Left lung (tissue), 10 donors: Measurements from ENCODE around the gene GSN. TPM values are rescaled to one million over a fixed set of nuclear protein-coding genes. Genes with fewer than 3 reads are reported as not detected.

Experiments used
- ATAC-seq: fragments of 200-7000 bp; cut with Tn5 transposase; one replicate; pipeline ENCODE4 v1.9.1; 2020; ENCODE audit warnings: moderate library complexity
- DNase-seq, 4 donors: peaks; one replicate each; pipeline ENCODE4 v3.0.0-alpha.2; 2013 to 2020
- H3K27ac ChIP-seq, 2 donors: fragments of 200-600 bp; sonication (generic) in 1 of 2; one replicate each; pipeline versions ENCODE4 v1.5.0 to v1.8.0; 2020 to 2021
- H3K27me3 ChIP-seq, 2 donors: fragments of 200-600 bp; sonication (generic) in 1 of 2; one replicate each; pipeline versions ENCODE4 v1.5.0 to v1.8.0; 2020 to 2021
- H3K36me3 ChIP-seq, 2 donors: fragments of 200-600 bp; sonication (generic) in 1 of 2; one replicate each; pipeline versions ENCODE4 v1.5.0 to v1.8.0; 2020 to 2021
- H3K4me1 ChIP-seq, 2 donors: fragments of 200-600 bp; one replicate each; pipeline ENCODE4 v1.8.0; 2021
- H3K4me3 ChIP-seq, 2 donors: fragments of 200-600 bp; sonication (generic) in 1 of 2; one replicate each; pipeline versions ENCODE4 v1.5.0 to v1.8.0; 2020 to 2021; ENCODE audit warnings: mild to moderate bottlenecking in 1 of 2
- H3K9me3 ChIP-seq, 2 donors: fragments of 200-600 bp; sonication (generic) in 1 of 2; one replicate each; pipeline versions ENCODE4 v1.5.0 to v1.8.0; 2020 to 2021
- CTCF ChIP-seq, 2 donors: fragments of 200-600 bp; sonication (generic) in 1 of 2; IDR thresholded peaks; one replicate each; pipeline versions ENCODE4 v1.5.0 to v1.8.0; 2021; ENCODE audit warnings: antibody characterized with exemption in 2 of 2
- intact Hi-C, 2 donors: fragments of 100-400 bp; cut with DNase I; formaldehyde crosslinking; loops; one replicate each; pipeline versions ENCODE4 v1.11.2 to v1.14.2; 2022
- polyA plus RNA-seq, 6 donors: library from polyadenylated mRNA; unstranded; fragments of 120-200 nt; gene quantifications; one replicate each; pipeline ENCODE4 v1.2.1, GENCODE V29; 2013; ENCODE audit not compliant: insufficient read length in 6 of 6
- total RNA-seq, 2 donors: library from RNA; stranded (reverse); fragmentation: NEBNext Ultra II Directional; extraction: Animal tissue kit (Norgen Biotek cat#: 25700); gene quantifications; one replicate each; pipeline ENCODE4 v1.2.1, GENCODE V29; 2021
- donor health status: DM: no; HTN: yes; CAD: no.
- donor health status: DM: no; HTN: no; CAD: no.

GSN gene
- total and polyA plus RNA-seq, 8 donors = 43.0 to 485 (median 54.9) TPM

GRCh38 chr9:121227862-121228261 lies 40.1 kb upstream of the GSN start:
- H3K27me3 ChIP-seq = no peaks in the 10 kb centered on the region

GRCh38 chr9:121230256-121230655 lies 37.7 kb upstream of the GSN start:
- no peak overlapping the region for H3K27ac ChIP-seq
- H3K27me3 ChIP-seq = no peaks in the 10 kb centered on the region
- no peak overlapping the region for H3K4me3 ChIP-seq
- intact Hi-C loops = no loop called here
- no peaks in the 10 kb centered on the region for H3K9me3 ChIP-seq
- no peak for TF ChIP-seq CTCF (IDR thresholded peaks at IDR 0.05)
- H3K36me3 ChIP-seq = no peaks in the 10 kb centered on the region
- peaks cover 0 to 16% of the 10 kb centered on the region in 2 donors for H3K4me1 ChIP-seq
- ATAC-seq (no peak), DNase-seq (no peak)

More at GRCh38 chr9:121227862-121228261, 40.1 kb upstream of the GSN start:
- H3K4me1 ChIP-seq = no peaks in the 10 kb centered on the region
- H3K36me3 ChIP-seq = no peaks in the 10 kb centered on the region
- no peak for ATAC-seq
- no peak for DNase-seq
- intact Hi-C loops = no loop called here
- no peaks in the 10 kb centered on the region for H3K9me3 ChIP-seq
- TF ChIP-seq CTCF (IDR thresholded peaks at IDR 0.05) = no peak
- H3K27ac ChIP-seq = no peak overlapping the region
- no peak overlapping the region for H3K4me3 ChIP-seq

GRCh38 chr9:121232251-121232650 lies 35.7 kb upstream of the GSN start:
- H3K27me3 ChIP-seq = no peaks in the 10 kb centered on the region
- H3K36me3 ChIP-seq = peaks cover 0 to 5% of the 10 kb centered on the region in 2 donors

GRCh38 chr9:121233906-121234831 lies 33.8 kb upstream of the GSN start:
- H3K36me3 ChIP-seq = peaks cover 0 to 5% of the 10 kb centered on the region in 2 donors
- ATAC-seq (no peak), DNase-seq (no peak)

More at GRCh38 chr9:121232251-121232650, 35.7 kb upstream of the GSN start:
- DNase-seq = no peak
- no peaks in the 10 kb centered on the region for H3K9me3 ChIP-seq
- no peak overlapping the region for H3K4me3 ChIP-seq
- intact Hi-C loops = no loop called here
- H3K27ac ChIP-seq = no peak overlapping the region
- ATAC-seq = no peak
- no peak for TF ChIP-seq CTCF (IDR thresholded peaks at IDR 0.05)
- peaks cover 0 to 16% of the 10 kb centered on the region in 2 donors for H3K4me1 ChIP-seq

More at GRCh38 chr9:121233906-121234831, 33.8 kb upstream of the GSN start:
- no peak for TF ChIP-seq CTCF (IDR thresholded peaks at IDR 0.05)
- Histone ChIP-seq H3K4me3 (no peak overlapping the region), H3K9me3 (no peaks in the 10 kb centered on the region), H3K4me1 (peaks cover 0 to 16% of the 10 kb centered on the region in 2 donors), H3K27me3 (no peaks in the 10 kb centered on the region), H3K27ac (peak overlapping the region in 1 of 2 donors; percentile 21)
- intact Hi-C loops = no loop called here
